Measurements from ENCODE around the gene RPS15A.

GRCh38 chr16:18832006-18832405 is 41.9 kb upstream of the RPS15A start:
- TF ChIP-seq CTCF (IDR thresholded peaks at IDR 0.05) = no peak
- TF ChIP-seq EP300 (IDR thresholded peaks at IDR 0.05) = no peak
- no peak for TF ChIP-seq POLR2A (IDR thresholded peaks at IDR 0.05; ENCODE audit: low read depth)
- TF ChIP-seq POLR2AphosphoS5 (IDR thresholded peaks at IDR 0.05) = no peak

Data from esophagus muscularis mucosa (tissue), 4 donors.